SK-N-SH (cell line): ENCODE results near the gene COL28A1. TPM values are rescaled to one million over a fixed set of nuclear protein-coding genes. Genes with fewer than 3 reads are reported as not detected.

ENCODE experiments used
- CTCF ChIA-PET: fragments of 300-600, 350-600 bp; formaldehyde crosslinking; extraction: SDS; loops from one replicate; lab custom pipeline; 2021; lab: Yijun Ruan, JAX
- POLR2A ChIA-PET: fragments of 350-600 bp; sonication (Branson Sonifier 250); formaldehyde crosslinking; extraction: SDS; loops from one replicate; lab custom pipeline; 2020; ENCODE audit warnings: antibody characterized with exemption, inconsistent platforms; lab: Yijun Ruan, JAX
- DNase-seq: peaks from one replicate; pipeline ENCODE4 v3.0.0; 2012
- H2AFZ ChIP-seq: fragments of 200-600 bp; sonication (generic); 2 replicates; pipeline ENCODE4 v1.8.1; 2016; ENCODE audit warnings: antibody characterized with exemption, mild to moderate bottlenecking, low read depth
- H3F3A ChIP-seq: fragments of 200-600 bp; sonication (generic); replicated peaks from 2 replicates; pipeline ENCODE3; 2016; ENCODE audit warnings: antibody characterized with exemption, mild to moderate bottlenecking; ENCODE audit not compliant: insufficient read depth
- H3K27ac ChIP-seq, 2 experiments: fragments of 200-500 bp in 1 of 2; fragments of 200-600 bp in 1 of 2; sonication (Bioruptor generic) in 1 of 2; sonication (generic), shearing (Covaris generic) in 1 of 2; 2 replicates each; pipeline versions ENCODE4 v1.5.1 to v1.6.1; 2014 to 2016; ENCODE audit warnings: low read depth in 2 of 2, inconsistent platforms in 1 of 2, low read length in 1 of 2, mild to moderate bottlenecking in 1 of 2, mixed read lengths in 1 of 2
- H3K27me3 ChIP-seq: fragments of 200-600 bp; sonication (generic), shearing (Covaris generic); 2 replicates; pipeline ENCODE4 v1.6.1; 2016; ENCODE audit warnings: mixed run types; ENCODE audit not compliant: insufficient read depth
- H3K36me3 ChIP-seq, 2 experiments: fragments of 200-500 bp in 1 of 2; fragments of 200-600 bp in 1 of 2; sonication (Bioruptor generic) in 1 of 2; sonication (generic) in 1 of 2; replicated peaks in 1 of 2; 2 replicates each; pipeline versions ENCODE3 to v1.5.1; 2014 to 2016; ENCODE audit warnings: low read length in 1 of 2, mild to moderate bottlenecking in 1 of 2; ENCODE audit not compliant: insufficient read depth in 2 of 2, control insufficient read depth in 1 of 2
- H3K4me1 ChIP-seq, 2 experiments: fragments of 200-500 bp in 1 of 2; fragments of 200-600 bp in 1 of 2; sonication (Bioruptor generic) in 1 of 2; sonication (generic), shearing (Covaris generic) in 1 of 2; 2 replicates each; pipeline versions ENCODE4 v1.5.1 to v1.6.1; 2014 to 2016; ENCODE audit warnings: low read depth in 1 of 2, low read length in 1 of 2, mixed run types in 1 of 2; ENCODE audit not compliant: insufficient read depth in 2 of 2, control insufficient read depth in 1 of 2
- H3K4me2 ChIP-seq: fragments of 200-600 bp; sonication (generic), shearing (Covaris generic); 2 replicates; pipeline ENCODE4 v1.6.1; 2017; ENCODE audit warnings: mixed run types
- H3K4me3 ChIP-seq, 2 experiments: fragments of 200-500 bp in 1 of 2; fragments of 200-600 bp in 1 of 2; sonication (Bioruptor generic) in 1 of 2; sonication (generic), shearing (Covaris generic) in 1 of 2; 2 replicates each; pipeline versions ENCODE4 v1.5.1 to v1.8.1; 2014 to 2016; ENCODE audit warnings: low read depth in 2 of 2, inconsistent platforms in 1 of 2, low read length in 1 of 2, mild to moderate bottlenecking in 1 of 2, mixed read lengths in 1 of 2, moderate library complexity in 1 of 2
- H3K79me2 ChIP-seq: fragments of 200-600 bp; sonication (generic); 2 replicates; pipeline ENCODE4 v1.8.1; 2017; ENCODE audit warnings: mild to moderate bottlenecking; ENCODE audit not compliant: insufficient read depth
- H3K9ac ChIP-seq: fragments of 200-600 bp; sonication (generic); 2 replicates; pipeline ENCODE4 v1.6.1; 2017; ENCODE audit warnings: mixed run types
- H3K9me2 ChIP-seq: fragments of 200-600 bp; sonication (generic); 2 replicates; pipeline ENCODE4 v1.6.1; 2017; ENCODE audit warnings: mixed run types
- H3K9me3 ChIP-seq: fragments of 200-600 bp; sonication (generic); 2 replicates; pipeline ENCODE4 v1.6.1; 2017; ENCODE audit warnings: mixed run types, mild to moderate bottlenecking, moderate library complexity
- H4K20me1 ChIP-seq: fragments of 200-600 bp; sonication (generic); 2 replicates; pipeline ENCODE4 v1.6.1; 2017; ENCODE audit warnings: mild to moderate bottlenecking, mixed run types; ENCODE audit not compliant: insufficient read depth
- CTCF ChIP-seq: fragments of 200-600 bp; sonication (generic); IDR thresholded peaks from 2 replicates; pipeline ENCODE4 v1.6.1; 2017; ENCODE audit warnings: antibody characterized with exemption, mild to moderate bottlenecking, moderate library complexity
- EP300 ChIP-seq, 2 experiments: IDR thresholded peaks; 2 replicates each; pipeline versions ENCODE4 v1.4.0 to v1.6.1; 2012; ENCODE audit warnings: borderline replicate concordance in 1 of 2, low read depth in 1 of 2, low read length in 1 of 2
- EZH2phosphoT487 ChIP-seq: fragments of 200-600 bp; sonication (generic); IDR thresholded peaks from 2 replicates; pipeline ENCODE4 v1.6.1; 2017; ENCODE audit warnings: low read depth, mixed run types, mild to moderate bottlenecking, antibody characterized with exemption, moderate library complexity, borderline replicate concordance
- FOSL2 ChIP-seq: IDR thresholded peaks from 2 replicates; pipeline ENCODE4 v1.4.0; 2012; ENCODE audit warnings: low read depth, mild to moderate bottlenecking, moderate library complexity, borderline replicate concordance
- FOXJ3 ChIP-seq: sonication (generic); formaldehyde crosslinking; IDR thresholded peaks from 2 replicates; pipeline ENCODE4 v1.5.1; 2020; ENCODE audit warnings: mild to moderate bottlenecking, missing genetic modification reagents
- FOXM1 ChIP-seq: IDR thresholded peaks from 2 replicates; pipeline ENCODE4 v1.4.0; 2012; ENCODE audit warnings: low read depth, mild to moderate bottlenecking
- JUND ChIP-seq: IDR thresholded peaks from 2 replicates; pipeline ENCODE4 v1.4.0; 2012
- MEF2A ChIP-seq: IDR thresholded peaks from 2 replicates; pipeline ENCODE4 v1.4.0; 2012; ENCODE audit warnings: low read depth, borderline replicate concordance
- PBX3 ChIP-seq: IDR thresholded peaks from 2 replicates; pipeline ENCODE4; 2012
- POLR2AphosphoS5 ChIP-seq: IDR thresholded peaks from 2 replicates; pipeline ENCODE4 v1.6.1; 2012; ENCODE audit warnings: low read depth, low read length
- RAD21 ChIP-seq: IDR thresholded peaks from 2 replicates; pipeline ENCODE4 v1.6.1; 2012; ENCODE audit warnings: mild to moderate bottlenecking, low read length
- REST ChIP-seq: IDR thresholded peaks from 2 replicates; pipeline ENCODE4 v1.6.1; 2012; ENCODE audit warnings: mild to moderate bottlenecking, low read depth, low read length, moderate library complexity
- SIN3A ChIP-seq: IDR thresholded peaks from 2 replicates; pipeline ENCODE4 v1.6.1; 2012; ENCODE audit warnings: low read depth, mild to moderate bottlenecking, low read length, moderate library complexity, borderline replicate concordance
- TEAD4 ChIP-seq: IDR thresholded peaks from 2 replicates; pipeline ENCODE4 v1.4.0; 2012; ENCODE audit warnings: mild to moderate bottlenecking, borderline replicate concordance; ENCODE audit not compliant: insufficient read depth
- YY1 ChIP-seq: IDR thresholded peaks from 2 replicates; pipeline ENCODE4 v1.4.0; 2012; ENCODE audit warnings: low read depth, mild to moderate bottlenecking
- WGBS: methylation state at CpG from one replicate; pipeline ENCODE4 v1.1.6; 2017; ENCODE audit warnings: low lambda C conversion rate; 5-methylcytosine and 5-hydroxymethylcytosine counted together
- polyA plus RNA-seq, 3 experiments: library from polyadenylated mRNA; depleted of rRNA; stranded (reverse); fragments of >200 nt; gene quantifications; 2 replicates each; pipeline ENCODE4 v1.2.3, GENCODE V29; 2012

Gene COL28A1
- polyA plus RNA-seq, 1 of the 3 experiments (the other 2 are of a cell fraction), result not detected

GRCh38 chr7:7333610-7334009 lies 202.1 kb downstream of the COL28A1 start:
- Histone ChIP-seq H3K9me3 (no peaks in the 10 kb centered on the region), H3K9me2 (no peaks in the 10 kb centered on the region), H3K27ac (no peak overlapping the region), H3K9ac (no peak overlapping the region), H4K20me1 (no peaks in the 10 kb centered on the region), H3K4me1 (peaks cover 0 to 25% of the 10 kb centered on the region in 2 experiments; a peak in 2 of 4 replicates), H3K27me3 (no peaks in the 10 kb centered on the region), H3K4me3 (no peak overlapping the region), H2AFZ (no peak overlapping the region), H3K36me3 (no peaks in the 10 kb centered on the region), H3K79me2 (no peaks in the 10 kb centered on the region), H3K4me2 (no peak overlapping the region), H3F3A (no peaks in the 10 kb centered on the region)
- TF ChIP-seq FOXM1 (no peak), FOSL2 (no peak), JUND (no peak), EZH2phosphoT487 (no peak), REST (no peak), POLR2AphosphoS5 (no peak), YY1 (no peak), EP300 (IDR thresholded peaks at IDR 0.05; ENCODE audit: borderline replicate concordance in 1 of 2, low read depth in 1 of 2, low read length in 1 of 2) (no peak), TEAD4 (no peak), FOXJ3 (CRISPR knock-in tag) (no peak), SIN3A (no peak), PBX3 (no peak), CTCF (no peak), MEF2A (no peak), RAD21 (no peak)
- CTCF ChIA-PET, result no interaction called here
- POLR2A ChIA-PET, result no interaction called here
- DNase-seq, result no peak
- WGBS, result 36% methylated on average over 3 of the region's 3 CpGs
